GM23248 (cell line): ENCODE measurements around the gene LSM14A.

Experiments
- EZH2 ChIP-seq: fragments of 200-600 bp; sonication (generic); IDR thresholded peaks from 2 replicates; pipeline ENCODE4 v1.6.1; 2018; ENCODE audit warnings: antibody characterized with exemption, mild to moderate bottlenecking; ENCODE audit not compliant: insufficient read depth, poor library complexity, severe bottlenecking
- EZH2phosphoT487 ChIP-seq: fragments of 200-600 bp; sonication (generic); IDR thresholded peaks from 2 replicates; pipeline ENCODE4 v1.6.1; 2018; ENCODE audit warnings: antibody characterized with exemption, moderate library complexity, mild to moderate bottlenecking, low read depth; ENCODE audit not compliant: insufficient read depth

DNA sequence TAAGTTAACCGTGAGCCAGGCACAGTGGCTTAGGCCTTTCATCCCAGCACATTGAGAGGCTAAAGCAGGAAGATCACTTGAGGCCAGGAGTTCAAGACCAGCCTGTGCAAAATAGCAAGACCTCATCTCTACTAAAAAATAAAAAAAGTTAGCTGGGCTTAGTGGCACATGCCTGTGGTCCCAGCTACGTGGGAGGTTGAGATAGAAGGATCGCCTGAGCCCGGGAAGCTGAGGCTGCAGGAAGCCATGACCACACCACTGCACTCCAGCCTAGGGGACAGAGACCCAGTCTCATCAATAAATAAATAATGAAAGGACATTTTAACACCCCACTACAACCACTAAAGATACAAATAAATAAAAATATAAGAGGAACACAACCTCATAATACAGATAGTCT lies 21.6 kb downstream of the LSM14A start:
- TF ChIP-seq EZH2 (no peak), EZH2phosphoT487 (no peak)
